ENCODE results near the gene CCDC3. TPM values are rescaled to one million over a fixed set of nuclear protein-coding genes. Genes with fewer than 3 reads are reported as not detected.
A peak's percentile ranks its signal among the peaks of the same experiment; 100 is the strongest.

The CCDC3 gene
- total RNA-seq, 1 donor = 0.43 TPM

DNA sequence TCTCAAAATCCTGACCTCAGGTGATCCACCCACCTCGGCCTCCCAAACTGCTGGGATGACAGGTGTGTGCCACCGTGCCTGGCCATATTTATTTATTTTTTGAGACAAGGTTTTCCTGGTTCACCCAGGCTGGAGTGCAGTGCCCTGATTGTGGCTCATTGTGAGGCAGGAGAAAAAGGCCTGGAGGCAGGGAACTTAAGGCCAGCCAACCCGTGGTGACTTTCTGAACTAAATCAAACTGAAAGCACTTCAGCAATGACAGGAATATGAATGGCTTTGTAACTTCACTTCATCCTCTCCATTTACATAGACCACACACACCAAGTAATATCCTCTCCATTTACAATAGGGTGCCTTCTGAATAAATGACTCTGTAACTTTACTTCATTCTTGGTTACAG, 124.4 kb downstream of the CCDC3 start:
- TF ChIP-seq, protein P1, sequence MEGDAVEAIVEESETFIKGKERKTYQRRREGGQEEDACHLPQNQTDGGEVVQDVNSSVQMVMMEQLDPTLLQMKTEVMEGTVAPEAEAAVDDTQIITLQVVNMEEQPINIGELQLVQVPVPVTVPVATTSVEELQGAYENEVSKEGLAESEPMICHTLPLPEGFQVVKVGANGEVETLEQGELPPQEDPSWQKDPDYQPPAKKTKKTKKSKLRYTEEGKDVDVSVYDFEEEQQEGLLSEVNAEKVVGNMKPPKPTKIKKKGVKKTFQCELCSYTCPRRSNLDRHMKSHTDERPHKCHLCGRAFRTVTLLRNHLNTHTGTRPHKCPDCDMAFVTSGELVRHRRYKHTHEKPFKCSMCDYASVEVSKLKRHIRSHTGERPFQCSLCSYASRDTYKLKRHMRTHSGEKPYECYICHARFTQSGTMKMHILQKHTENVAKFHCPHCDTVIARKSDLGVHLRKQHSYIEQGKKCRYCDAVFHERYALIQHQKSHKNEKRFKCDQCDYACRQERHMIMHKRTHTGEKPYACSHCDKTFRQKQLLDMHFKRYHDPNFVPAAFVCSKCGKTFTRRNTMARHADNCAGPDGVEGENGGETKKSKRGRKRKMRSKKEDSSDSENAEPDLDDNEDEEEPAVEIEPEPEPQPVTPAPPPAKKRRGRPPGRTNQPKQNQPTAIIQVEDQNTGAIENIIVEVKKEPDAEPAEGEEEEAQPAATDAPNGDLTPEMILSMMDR (IDR thresholded peaks at IDR 0.05; ENCODE audit: insufficient read depth, low read depth, low read length) = no peak
- no peak overlapping the region for H3K4me3 ChIP-seq (ENCODE audit: low read depth, low read length)
- DNase-seq (ENCODE audit: low read depth) = no peak

DNA sequence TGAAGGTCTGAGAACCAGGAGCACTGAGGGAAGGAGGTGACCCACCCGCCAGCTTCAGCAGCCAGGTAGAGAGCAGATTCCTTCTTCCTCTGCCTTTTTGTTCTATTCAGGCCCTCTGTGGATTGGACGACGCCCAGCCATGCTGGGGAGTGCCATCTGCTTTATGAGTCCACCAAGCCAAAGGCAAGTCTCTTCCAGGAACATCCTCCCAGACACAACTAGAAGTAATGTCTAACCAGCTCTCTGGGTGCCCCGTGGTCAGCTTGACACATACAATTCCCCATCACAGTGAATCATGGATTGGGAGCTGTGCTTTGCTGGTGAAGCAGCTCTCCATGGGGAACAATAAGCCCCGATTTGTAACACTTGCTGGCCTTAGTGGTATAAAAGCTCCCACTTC, 125.2 kb downstream of the CCDC3 start:
- TF ChIP-seq, protein P1 (IDR thresholded peaks at IDR 0.05; ENCODE audit: insufficient read depth, low read depth, low read length) = no peak
- DNase-seq (ENCODE audit: low read depth) = no peak
- no peak overlapping the region for H3K4me3 ChIP-seq (ENCODE audit: low read depth, low read length)

GRCh38 chr10:12875100-12875499, 126.4 kb downstream of the CCDC3 start:
- DNase-seq (ENCODE audit: low read depth) = peak; percentile 66
- H3K4me3 ChIP-seq (ENCODE audit: low read depth, low read length) = no peak overlapping the region
- TF ChIP-seq, protein P1 (IDR thresholded peaks at IDR 0.05; ENCODE audit: insufficient read depth, low read depth, low read length) = no peak

GRCh38 chr10:12874501-12874900, 127.0 kb downstream of the CCDC3 start:
- TF ChIP-seq, protein P1 (IDR thresholded peaks at IDR 0.05; ENCODE audit: insufficient read depth, low read depth, low read length) = no peak
- DNase-seq (ENCODE audit: low read depth) = no peak
- no peak overlapping the region for H3K4me3 ChIP-seq (ENCODE audit: low read depth, low read length)

- TF ChIP-seq, protein P1 (IDR thresholded peaks at IDR 0.05; ENCODE audit: insufficient read depth, low read depth, low read length) = no peak
- DNase-seq (ENCODE audit: low read depth) = no peak
- no peak overlapping the region for H3K4me3 ChIP-seq (ENCODE audit: low read depth, low read length)
Measured at GRCh38 chr10:12873172-12873571, 128.3 kb downstream of the CCDC3 start.

DNA sequence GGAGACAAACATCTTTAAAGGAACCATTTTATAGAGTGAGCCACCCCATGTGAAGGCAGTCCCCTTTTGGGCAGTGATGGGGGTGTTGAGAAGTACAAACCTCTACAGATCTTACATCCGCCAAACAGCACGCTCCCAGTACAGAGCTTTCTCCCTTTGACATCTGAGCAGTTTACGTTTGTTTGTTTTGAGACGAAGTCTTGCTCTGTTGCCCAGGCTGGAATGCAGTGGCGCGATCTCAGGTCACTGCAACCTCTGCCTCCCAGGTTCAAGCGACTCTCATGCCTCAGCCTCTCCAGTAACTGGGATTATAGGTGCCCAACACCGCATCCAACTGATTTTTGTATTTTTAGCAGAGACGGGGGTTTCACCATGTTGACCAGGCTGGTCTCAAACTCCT, 128.9 kb downstream of the CCDC3 start:
- no peak overlapping the region for H3K4me3 ChIP-seq (ENCODE audit: low read depth, low read length)
- TF ChIP-seq, protein P1 (IDR thresholded peaks at IDR 0.05; ENCODE audit: insufficient read depth, low read depth, low read length) = no peak
- no peak for DNase-seq (ENCODE audit: low read depth)

DNA sequence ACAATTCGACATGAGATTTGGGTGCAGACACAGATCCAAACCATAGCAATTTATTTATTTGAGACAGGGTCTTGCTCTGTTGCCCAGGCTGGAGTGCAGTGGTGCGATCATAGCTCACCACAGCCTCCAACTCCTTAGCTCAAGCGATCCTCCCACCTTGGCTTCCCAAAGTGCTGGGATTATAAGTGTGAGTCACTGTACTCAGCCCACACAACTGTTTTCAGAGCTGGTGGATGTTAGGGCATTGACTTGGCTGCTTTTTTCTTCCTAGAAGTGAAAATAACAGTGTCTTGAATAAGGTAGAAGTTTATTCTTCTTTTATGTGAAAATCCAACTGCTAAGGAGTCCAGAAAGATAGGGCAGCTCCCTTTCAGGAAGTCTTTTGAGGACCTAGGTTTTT, 132.1 kb downstream of the CCDC3 start:
- no peak overlapping the region for H3K4me3 ChIP-seq (ENCODE audit: low read depth, low read length)
- TF ChIP-seq, protein P1 (IDR thresholded peaks at IDR 0.05; ENCODE audit: insufficient read depth, low read depth, low read length) = no peak
- DNase-seq (ENCODE audit: low read depth) = peak; percentile 7
